HG03521 (cell line): ENCODE results near the gene CALB2.
"Not testable (repeated sequence)": the region's sequence is repeated elsewhere in the genome, so short reads cannot be mapped to it uniquely, and the experiment has no call there.

Experiments used
- ATAC-seq: cut with Tn5 transposase; IDR thresholded peaks from one replicate; pipeline ENCODE4 v1.9.1; 2021; ENCODE audit warnings: mild to moderate bottlenecking, moderate library complexity; ENCODE audit not compliant: unreplicated experiment

Gene CALB2

DNA sequence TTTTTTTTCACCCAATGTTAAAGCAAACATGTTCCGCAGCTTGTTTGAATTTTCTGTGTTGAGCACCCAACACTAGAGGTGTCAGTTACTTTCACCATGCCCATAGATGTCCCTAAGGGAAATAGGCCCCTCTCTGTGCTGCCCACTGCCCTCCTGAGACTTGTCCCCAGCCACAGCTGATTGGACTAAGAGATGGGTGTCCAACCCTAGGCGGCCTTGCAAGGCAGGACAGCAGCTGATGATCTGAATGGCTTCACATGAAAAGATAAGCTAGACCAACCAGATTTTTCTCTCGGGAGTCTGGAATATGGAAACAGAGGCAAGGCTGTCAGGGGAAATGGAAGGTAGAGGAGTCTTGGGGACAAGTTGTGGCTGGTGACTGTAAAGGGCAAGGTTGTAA lies 6.1 kb upstream of the CALB2 start:
- ATAC-seq = no peak

DNA sequence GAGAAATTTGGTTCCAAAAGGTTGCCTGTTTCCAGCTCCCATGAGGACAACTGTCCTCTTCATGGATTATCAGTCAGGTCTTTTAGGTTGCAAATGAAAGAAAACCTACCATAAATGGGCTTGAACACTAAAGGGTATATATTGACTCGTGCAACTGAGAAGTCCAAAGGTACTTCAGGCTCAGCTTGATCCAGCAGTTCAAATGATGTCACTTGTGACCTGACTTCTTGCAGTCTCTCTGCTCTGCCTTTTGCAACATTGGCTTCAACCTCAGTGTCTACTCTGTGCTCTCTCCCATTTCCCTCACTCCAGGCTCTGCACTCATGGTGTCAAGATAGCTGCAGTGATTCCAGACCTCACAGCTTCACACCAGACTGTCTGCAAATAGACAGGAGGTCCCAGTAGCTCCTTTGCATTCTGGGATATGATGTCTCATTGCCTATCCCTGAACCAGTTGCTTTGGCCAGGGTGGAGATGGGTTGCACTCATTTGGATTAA lies 5.5 kb upstream of the CALB2 start:
- no peak for ATAC-seq

GRCh38 chr16:71353736-71354135 lies 4.8 kb upstream of the CALB2 start:
- ATAC-seq = no peak

- ATAC-seq = no peak
Observed at GRCh38 chr16:71354156-71354555, 4.4 kb upstream of the CALB2 start.

DNA sequence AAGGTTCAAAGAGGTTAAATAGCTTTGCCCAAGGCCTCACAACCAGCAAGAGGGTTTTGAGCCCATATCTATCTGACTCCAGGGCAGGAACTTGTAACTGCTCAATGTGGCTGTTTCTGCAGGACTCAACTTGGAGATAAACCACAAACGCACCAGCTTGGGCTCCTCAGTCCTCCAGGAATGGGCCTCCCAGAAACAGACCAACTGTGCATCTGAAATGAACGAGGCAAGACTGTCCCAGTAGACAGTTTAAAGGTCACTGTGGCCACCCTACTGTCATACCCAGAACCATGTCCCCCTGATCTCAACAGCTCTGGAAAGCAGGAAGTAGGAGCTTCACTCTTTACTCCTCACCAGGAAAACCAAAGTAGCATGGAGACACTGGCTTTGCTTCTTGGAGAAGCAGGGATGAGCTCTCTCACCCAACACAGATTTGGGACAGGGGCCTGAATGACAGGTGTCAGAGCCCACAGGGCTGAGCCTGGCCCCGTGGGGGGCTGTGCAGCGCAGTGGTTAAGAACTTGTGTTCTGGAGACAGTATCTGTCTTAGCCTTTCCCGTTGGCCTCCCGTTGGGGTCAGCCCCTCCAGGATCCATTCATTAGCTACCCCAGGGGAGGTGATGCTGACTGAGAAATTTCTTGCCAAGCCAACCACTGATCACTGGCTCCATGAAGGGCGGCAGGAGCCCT lies 2.3 kb upstream of the CALB2 start:
- ATAC-seq = no peak

DNA sequence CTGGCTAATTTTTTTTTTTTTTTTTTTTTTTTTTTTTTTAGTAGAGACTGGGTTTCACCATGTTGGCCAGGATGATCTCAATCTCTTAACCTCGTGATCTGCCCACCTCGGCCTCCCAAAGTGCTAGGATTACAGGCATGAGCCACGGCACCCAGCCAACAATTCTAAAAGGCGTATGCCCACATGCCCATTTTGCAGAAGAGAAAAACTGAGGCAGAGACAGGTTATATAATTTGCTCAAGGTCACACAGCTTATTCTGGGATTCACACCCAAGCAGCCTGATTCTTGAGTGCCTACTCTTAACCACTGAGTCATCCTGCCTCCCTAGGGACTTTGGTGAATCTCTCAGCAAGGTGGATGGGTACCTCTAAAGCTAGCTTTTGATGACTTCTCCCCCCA lies 1.6 kb upstream of the CALB2 start:
- ATAC-seq = not testable (repeated sequence)

DNA sequence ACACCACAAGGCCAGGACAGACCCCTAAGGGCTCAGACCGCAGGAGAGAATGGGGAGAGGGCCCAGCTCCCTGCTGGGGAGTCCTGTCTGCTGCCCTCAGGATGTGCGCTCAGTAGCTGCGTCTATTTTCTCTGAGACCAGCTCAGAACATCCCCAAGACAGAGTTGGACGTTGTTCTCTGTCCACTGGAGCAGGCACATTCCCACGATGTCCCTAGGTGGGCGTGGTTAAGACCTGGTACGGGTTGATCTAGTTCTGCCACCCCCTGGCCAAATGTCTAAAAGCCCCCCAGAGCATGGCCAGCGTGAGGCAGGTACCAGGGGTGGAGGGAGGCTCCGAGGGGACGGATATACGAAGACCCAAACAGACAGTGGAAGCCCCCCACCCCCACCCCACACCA lies 842 bp upstream of the CALB2 start:
- no peak for ATAC-seq

DNA sequence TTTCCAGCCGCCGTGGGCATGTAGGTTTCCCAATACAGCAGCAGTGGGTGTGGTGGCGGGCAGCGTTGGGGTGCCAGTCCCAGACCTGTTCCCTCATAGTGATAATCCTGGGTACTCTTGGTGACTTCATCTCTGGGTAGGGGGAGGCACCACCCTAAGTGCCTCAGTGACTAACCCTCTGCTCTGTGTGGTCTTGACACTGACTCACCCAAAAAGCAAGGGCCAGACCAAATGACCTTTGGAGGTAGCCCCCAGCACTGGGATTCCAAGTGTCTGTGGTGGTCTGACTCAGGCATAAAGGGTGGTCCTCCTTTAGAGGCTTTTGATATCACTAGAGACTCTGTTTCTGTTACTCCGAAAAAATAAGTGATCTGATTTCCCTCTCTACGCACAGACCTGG lies 908 bp downstream of the CALB2 start:
- no peak for ATAC-seq

DNA sequence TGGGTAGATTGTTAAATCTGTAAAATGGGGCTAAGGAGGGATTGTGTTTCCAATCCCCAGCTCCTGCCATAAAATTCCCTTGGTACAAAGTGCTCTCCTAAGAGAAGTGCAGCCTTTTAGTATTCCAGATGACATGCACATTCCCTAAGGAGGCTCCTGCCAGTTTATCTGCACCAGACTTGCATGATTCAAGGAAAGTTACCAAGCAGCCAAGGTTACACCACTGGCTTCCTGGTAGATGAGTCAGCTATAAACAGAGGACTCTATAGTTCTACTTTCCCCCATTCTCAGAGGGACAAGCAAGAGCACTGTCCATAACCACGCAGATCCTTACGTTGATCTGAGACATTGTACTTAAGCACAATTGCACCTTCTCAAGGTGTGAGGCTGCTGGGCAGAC lies 1.9 kb downstream of the CALB2 start:
- no peak for ATAC-seq

DNA sequence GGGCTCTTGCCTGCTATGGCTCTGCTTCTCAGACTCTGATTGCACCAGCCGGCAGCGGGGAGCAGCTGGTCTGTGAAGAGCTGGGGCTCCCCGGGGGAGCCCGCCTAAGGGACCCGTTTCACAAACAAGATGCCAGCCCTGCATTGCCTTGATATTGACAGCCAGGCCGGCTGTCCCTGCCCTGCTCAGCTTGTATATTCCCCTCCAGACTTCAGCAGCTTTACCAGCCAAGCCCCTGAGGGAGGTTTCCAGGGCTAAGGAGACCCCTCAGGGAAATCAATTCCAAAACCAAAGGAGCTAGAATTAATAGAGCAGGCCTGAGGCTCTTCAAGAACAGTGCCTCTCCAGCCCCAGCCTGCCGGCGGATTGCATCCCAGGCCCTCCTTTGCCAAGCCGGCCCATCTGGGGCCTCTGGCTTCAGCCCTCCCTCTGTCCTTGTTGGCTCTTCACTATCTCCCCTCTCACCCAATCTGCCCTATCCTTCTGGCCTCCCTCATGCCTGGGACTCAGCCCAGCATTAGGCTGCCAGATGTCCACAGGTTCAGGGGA lies 5.7 kb downstream of the CALB2 start:
- ATAC-seq = no peak

- ATAC-seq = no peak
Observed at GRCh38 chr16:71365021-71365420, 6.5 kb downstream of the CALB2 start.

DNA sequence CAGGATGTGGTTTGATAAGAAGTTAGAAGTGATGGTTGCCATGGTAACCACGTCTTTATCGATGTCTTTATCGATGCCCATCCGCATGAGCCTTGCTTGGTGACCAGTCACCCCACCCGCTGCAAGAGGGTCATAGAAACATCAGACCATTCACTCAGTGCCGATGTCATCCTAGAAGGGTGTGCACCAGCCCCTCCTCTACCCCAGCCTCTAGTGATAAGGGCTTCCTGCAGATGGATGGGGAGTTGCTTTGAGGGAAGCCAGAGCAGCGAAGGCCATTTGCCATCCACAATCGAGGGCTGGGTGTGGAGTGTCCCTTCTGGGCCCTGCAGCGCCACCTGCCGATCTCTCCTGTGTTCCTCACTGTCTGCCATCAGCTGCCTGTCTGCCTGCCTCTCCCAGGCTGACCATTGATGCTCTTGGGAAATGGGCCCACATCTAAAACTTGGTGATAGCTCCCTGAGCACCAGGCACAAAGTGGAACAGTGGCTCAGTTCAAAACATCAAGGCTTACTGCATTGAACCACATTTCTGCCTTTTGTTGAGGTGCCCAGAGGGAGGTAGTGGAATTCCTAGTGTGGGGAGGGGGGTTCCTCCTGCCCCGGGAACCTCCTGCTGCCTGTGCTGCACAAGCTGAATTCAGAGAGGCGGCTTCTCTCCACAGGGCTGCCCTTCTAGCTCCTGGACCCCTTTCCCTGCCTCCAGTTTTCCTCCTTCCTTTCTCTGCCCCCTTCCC lies 8.9 kb downstream of the CALB2 start:
- peak; percentile 53 for ATAC-seq

- ATAC-seq = no peak
Observed at GRCh38 chr16:71368958-71369357, 10.4 kb downstream of the CALB2 start.

- no peak for ATAC-seq
Observed at GRCh38 chr16:71369494-71369893, 11.0 kb downstream of the CALB2 start.

- ATAC-seq = no peak
Observed at GRCh38 chr16:71371237-71371636, 12.7 kb downstream of the CALB2 start.

DNA sequence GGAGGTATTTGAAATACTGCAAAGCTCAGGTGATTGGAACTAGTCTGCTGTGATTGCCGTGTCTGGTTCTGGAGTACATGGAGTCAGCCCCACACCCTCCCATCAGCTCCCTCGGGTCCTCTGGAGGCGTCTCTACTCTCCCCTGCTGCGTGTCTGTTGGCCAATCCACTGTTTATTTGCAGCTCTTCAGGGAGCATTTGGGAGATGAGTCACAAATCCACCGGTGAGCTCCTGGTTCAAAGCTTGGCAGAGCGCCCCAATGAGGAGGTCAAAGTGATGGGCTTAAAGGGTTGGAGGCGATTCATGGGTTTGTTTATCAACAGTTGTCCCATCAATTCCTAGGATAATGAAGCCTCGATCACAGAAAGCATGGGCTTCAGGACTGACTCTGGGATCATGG lies 14.6 kb downstream of the CALB2 start:
- ATAC-seq = no peak

GRCh38 chr16:71376465-71377157 lies 18.1 kb downstream of the CALB2 start:
- no peak for ATAC-seq

GRCh38 chr16:71379711-71380110 lies 21.2 kb downstream of the CALB2 start:
- no peak for ATAC-seq

DNA sequence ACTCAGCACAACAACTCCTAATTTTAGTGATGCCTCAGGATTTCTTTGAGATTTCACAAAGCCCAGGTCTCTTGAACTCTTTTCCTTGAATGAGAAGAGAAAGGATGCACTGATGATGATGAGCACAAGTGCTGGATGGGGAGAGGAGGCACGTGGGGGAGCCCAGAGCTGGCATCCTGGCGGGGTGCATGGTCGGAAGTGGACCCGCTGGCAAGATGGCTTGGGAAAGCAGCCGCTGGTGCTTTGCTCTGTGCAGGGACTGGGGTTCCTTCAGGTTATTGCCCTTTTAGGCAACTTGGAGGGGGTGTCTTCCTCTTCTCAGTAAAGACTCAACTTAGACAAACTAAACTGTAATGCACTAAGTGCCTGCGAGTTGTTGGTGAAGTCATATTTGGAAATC lies 22.3 kb downstream of the CALB2 start:
- no peak for ATAC-seq

DNA sequence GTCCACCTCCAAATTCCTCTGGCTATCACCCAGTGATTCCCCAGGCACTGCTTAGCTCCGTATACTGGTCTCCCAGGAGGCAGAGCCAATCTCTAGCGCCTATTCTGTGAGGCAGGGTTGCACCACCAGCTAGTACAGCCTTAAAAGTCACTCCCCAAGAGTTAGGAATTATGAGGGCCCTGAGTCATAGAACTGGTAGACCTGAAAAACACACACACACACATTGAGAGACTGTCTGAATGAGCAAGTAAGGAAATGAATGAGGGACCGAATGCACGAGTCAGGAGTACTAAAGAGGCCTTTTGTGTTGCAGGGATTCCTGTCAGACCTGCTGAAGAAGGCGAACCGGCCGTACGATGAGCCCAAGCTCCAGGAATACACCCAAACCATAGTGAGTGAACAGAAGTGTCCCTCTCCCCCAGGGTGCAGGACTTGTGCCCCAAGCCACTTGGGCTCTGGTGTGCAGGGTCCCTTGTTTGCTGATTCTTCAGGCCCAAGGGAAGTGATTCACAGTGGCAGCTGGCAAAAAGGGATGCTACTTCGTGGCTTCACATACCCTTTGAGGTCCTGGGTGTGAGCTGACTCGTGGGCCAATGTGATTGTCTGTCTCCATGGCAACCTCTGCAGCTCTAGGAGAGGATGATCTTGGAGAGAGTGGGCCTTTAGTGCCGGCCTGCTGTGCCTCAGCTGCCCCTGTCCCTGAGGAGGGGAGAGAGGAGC lies 24.7 kb downstream of the CALB2 start:
- ATAC-seq = no peak
